GM12878 (cell line): ENCODE results near the gene ABCC11. TPM values are rescaled to one million over a fixed set of nuclear protein-coding genes. Genes with fewer than 3 reads are reported as not detected.

Experiments used
- ATAC-seq: fragments of 200-7000 bp; cut with Tn5 transposase; 3 replicates; pipeline ENCODE4 v1.9.1; 2020; ENCODE audit warnings: mild to moderate bottlenecking, moderate library complexity
- BruUV-seq: library from RNA; stranded (reverse); fragments of 400-500 nt; replicated peaks from 2 replicates; lab custom pipeline; 2021; lab: Mats Ljungman, UMichigan
- CTCF ChIA-PET: fragments of 300-600 bp; sonication (Branson Sonifier 250); formaldehyde crosslinking; extraction: SDS; loops from one replicate; lab custom pipeline; 2021; ENCODE audit warnings: inconsistent platforms; lab: Yijun Ruan, JAX
- POLR2A ChIA-PET: fragments of 350-600 bp; formaldehyde crosslinking; extraction: SDS; loops from one replicate; lab custom pipeline; 2021; ENCODE audit warnings: inconsistent platforms; lab: Charles Lee
- RAD21 ChIA-PET: fragments of 300-600 bp; sonication (Branson Sonifier 250); formaldehyde crosslinking; loops from one replicate; lab custom pipeline; 2023; ENCODE audit warnings: antibody characterized with exemption; ENCODE audit not compliant: unreplicated experiment; lab: Charles Lee
- SMC1A ChIA-PET: fragments of 300-600 bp; sonication (Branson Sonifier 250); formaldehyde crosslinking; loops from one replicate; lab custom pipeline; 2023; ENCODE audit not compliant: unreplicated experiment, uncharacterized antibody; lab: Charles Lee
- DNase-seq: peaks from one replicate; pipeline ENCODE4 v3.0.0-alpha.2; 2011; ENCODE audit warnings: low read depth, low spot score
- FAIRE-seq: peaks from 3 replicates; lab custom pipeline; 2011; peaks lifted over from hg19 to GRCh38; lab: Jason Lieb, UNC
- H2AFZ ChIP-seq: 2 replicates; pipeline ENCODE4 v1.6.0; 2011; ENCODE audit warnings: low read depth, low read length, control low read depth; ENCODE audit not compliant: control insufficient read depth
- H3K27ac ChIP-seq: 2 replicates; pipeline ENCODE4 v1.5.1; 2011; ENCODE audit warnings: control low read depth; ENCODE audit not compliant: control insufficient read depth, insufficient read depth
- H3K27me3 ChIP-seq, 2 experiments: replicated peaks in 1 of 2; 2 replicates each; pipeline versions ENCODE4 v1.6.0 to v1.6.1; 2011; ENCODE audit warnings: low read length in 1 of 2; ENCODE audit not compliant: control insufficient read depth in 2 of 2, insufficient read depth in 2 of 2
- H3K36me3 ChIP-seq, 2 experiments: 2 replicates each; pipeline ENCODE4 v1.5.1; 2011; ENCODE audit warnings: low read length in 1 of 2; ENCODE audit not compliant: control insufficient read depth in 2 of 2, insufficient read depth in 2 of 2
- H3K4me1 ChIP-seq: 2 replicates; pipeline ENCODE4 v1.6.1; 2011; ENCODE audit warnings: mild to moderate bottlenecking, low read length, moderate library complexity, mixed read lengths; ENCODE audit not compliant: control insufficient read depth, insufficient read depth
- H3K4me2 ChIP-seq: 2 replicates; pipeline ENCODE4 v1.6.0; 2011; ENCODE audit warnings: control low read depth; ENCODE audit not compliant: control insufficient read depth, insufficient read depth
- H3K4me3 ChIP-seq: fragments of 200-600 bp; sonication (generic); 2 replicates; pipeline ENCODE4 v1.5.1; 2016
- H3K79me2 ChIP-seq: 2 replicates; pipeline ENCODE4 v1.6.0; 2011; ENCODE audit warnings: low read length; ENCODE audit not compliant: control insufficient read depth, insufficient read depth
- H3K9ac ChIP-seq: 2 replicates; pipeline ENCODE4 v1.8.0; 2011; ENCODE audit warnings: low read length, control low read depth, mixed read lengths; ENCODE audit not compliant: control insufficient read depth, insufficient read depth
- H3K9me3 ChIP-seq: replicated peaks from 3 replicates; pipeline ENCODE4 v1.5.1; 2011; ENCODE audit warnings: mild to moderate bottlenecking, low read length; ENCODE audit not compliant: control insufficient read depth, insufficient read depth
- H4K20me1 ChIP-seq: 2 replicates; pipeline ENCODE4 v1.6.0; 2011; ENCODE audit not compliant: control insufficient read depth, insufficient read depth
- BCL11A ChIP-seq: IDR thresholded peaks from 2 replicates; pipeline ENCODE4 v1.6.1; 2011; ENCODE audit warnings: low read depth, low read length
- HDAC2 ChIP-seq: fragments of 200-600 bp; sonication (generic); IDR thresholded peaks from 2 replicates; pipeline ENCODE4 v1.6.1; 2017
- KAT2A ChIP-seq: conservative IDR thresholded peaks from 2 replicates; pipeline ENCODE4 v1.6.1; 2011; ENCODE audit warnings: low read depth, low read length; ENCODE audit not compliant: control insufficient read depth
- MEF2B ChIP-seq: fragments of 450-650 bp; IDR thresholded peaks from 2 replicates; pipeline ENCODE4 v1.6.1; 2018; ENCODE audit warnings: mild to moderate bottlenecking, moderate library complexity; ENCODE audit not compliant: partially characterized antibody, poor library complexity, severe bottlenecking
- MTA3 ChIP-seq: IDR thresholded peaks from 2 replicates; pipeline ENCODE4 v1.6.1; 2012; ENCODE audit warnings: low read length, inconsistent platforms, borderline replicate concordance
- RCOR1 ChIP-seq: conservative IDR thresholded peaks from 2 replicates; pipeline ENCODE4 v1.6.1; 2012; ENCODE audit warnings: low read depth, low read length, improper control_type of control experiment
- SMAD1 ChIP-seq: fragments of 450-650 bp; IDR thresholded peaks from 2 replicates; pipeline ENCODE4 v1.6.1; 2018; ENCODE audit warnings: mild to moderate bottlenecking, low read depth; ENCODE audit not compliant: partially characterized antibody
- SMAD5 ChIP-seq: IDR thresholded peaks from 2 replicates; pipeline ENCODE4 v1.6.1; 2016; ENCODE audit warnings: antibody characterized with exemption, low read depth
- SUZ12 ChIP-seq: fragments of 200-600 bp; sonication (generic); IDR thresholded peaks from one replicate; pipeline ENCODE4 v1.6.1; 2018; ENCODE audit warnings: antibody characterized with exemption, mild to moderate bottlenecking; ENCODE audit not compliant: unreplicated experiment
- TCF3 ChIP-seq: IDR thresholded peaks from 2 replicates; pipeline ENCODE4 v1.6.1; 2012; ENCODE audit warnings: low read depth, mild to moderate bottlenecking, low read length, borderline replicate concordance; ENCODE audit not compliant: insufficient read depth
- USF2 ChIP-seq: IDR thresholded peaks from 2 replicates; pipeline ENCODE4 v1.6.1; 2011; ENCODE audit warnings: low read depth, low read length, improper control_type of control experiment, borderline replicate concordance
- ZSCAN29 ChIP-seq: fragments of 450-650 bp; IDR thresholded peaks from 2 replicates; pipeline ENCODE4 v1.6.1; 2017; ENCODE audit warnings: mild to moderate bottlenecking, moderate library complexity
- WGBS: methylation state at CpG from one replicate; pipeline ENCODE4 v1.1.6; 2016; ENCODE audit warnings: low lambda C conversion rate; ENCODE audit not compliant: insufficient replicate concordance, insufficient coverage; ENCODE audit errors: missing lambda C conversion rate; 5-methylcytosine and 5-hydroxymethylcytosine counted together
- in situ Hi-C: fragments of 300-500 bp; cut with MboI; formaldehyde crosslinking; loops from 9 replicates; pipeline ENCODE4 v1.14.3; 2018; ENCODE audit warnings: mixed read lengths
- intact Hi-C: fragments of 100-400 bp; cut with micrococcal nuclease; formaldehyde crosslinking; loops from one replicate; pipeline ENCODE4 v1.14.2; 2022; ENCODE audit not compliant: unreplicated experiment
- polyA plus RNA-seq, 11 experiments: library from polyadenylated mRNA; depleted of rRNA in 4 of 11; unstranded in 6 of 11; stranded (reverse) in 5 of 11; fragments of >200 nt; fragmentation: Nextera tagmentation in 4 of 11; fragmentation: Illumina TruSeq in 1 of 11; extraction: Ambion mirVana in 4 of 11; extraction: Trizol in 1 of 11; gene quantifications; 1 replicate in 1 of 11; 2 replicates in 10 of 11; pipeline versions ENCODE4 v1.2.1 to v1.2.3, GENCODE V29; 2011 to 2016; ENCODE audit warnings: inconsistent platforms in 2 of 11, missing spikeins in 2 of 11, low read depth in 1 of 11
- total RNA-seq, 4 experiments: library from RNA; depleted of rRNA in 3 of 4; stranded (reverse); fragments of >200 nt in 3 of 4; fragmentation: Illumina TruSeq in 1 of 4; extraction: Trizol in 1 of 4; gene quantifications; 2 replicates each; pipeline versions ENCODE4 v1.2.1 to v1.2.3, GENCODE V29; 2013 to 2021

Gene ABCC11
- total and polyA plus RNA-seq, 10 of the 15 experiments (the other 5 are each of a cell fraction or from before 2014, with no cell fraction given) = 0.04 to 0.20 (median 0.10) TPM; not detected in 6

DNA sequence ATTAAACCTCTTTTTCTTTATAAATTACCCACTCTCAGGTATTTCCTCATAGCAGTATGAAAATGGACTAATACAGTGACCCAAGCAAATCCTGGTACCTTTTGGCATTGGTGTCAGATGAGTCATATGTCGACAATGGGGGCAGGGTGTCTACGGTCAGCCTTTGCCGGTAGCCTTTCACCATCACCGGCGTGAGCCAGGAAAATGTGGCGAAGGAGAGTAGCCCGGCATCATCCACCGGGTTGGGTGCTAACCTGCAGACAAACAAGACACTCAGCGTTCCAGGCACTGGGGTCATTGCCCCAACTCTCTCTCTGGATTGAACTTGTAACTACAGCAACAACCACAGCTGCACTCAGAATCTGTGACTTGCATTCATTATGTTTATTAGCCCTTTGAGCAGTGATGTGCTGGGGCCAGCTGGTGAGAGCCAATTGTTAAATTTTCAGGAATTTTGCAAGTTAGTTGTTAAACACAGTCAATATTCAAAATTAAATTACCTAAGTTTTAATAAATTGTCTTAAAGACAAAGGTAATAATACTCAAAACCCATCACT lies 103.4 kb downstream of the ABCC11 start:
- no peaks in the 10 kb centered on the region for H3K36me3 ChIP-seq
- ChIA-PET RAD21 (no interaction called here), CTCF (no interaction called here), SMC1A (interaction anchor here (0.6 kb wide), 1 partner anchor 416 kb away, joined by 4 read pairs; no protein-coding TSS in a partner anchor), POLR2A (no interaction called here)
- in situ Hi-C loops = no loop called here
- H3K9ac ChIP-seq = no peak overlapping the region
- no peak overlapping the region for H3K4me3 ChIP-seq
- no peak for DNase-seq
- H3K27ac ChIP-seq = no peak overlapping the region
- H3K79me2 ChIP-seq = no peaks in the 10 kb centered on the region
- no peaks in the 10 kb centered on the region for H4K20me1 ChIP-seq
- H3K4me1 ChIP-seq = no peaks in the 10 kb centered on the region
- FAIRE-seq = no peak
- no TSS peak for BruUV-seq
- no peaks in the 10 kb centered on the region for H3K27me3 ChIP-seq
- TF ChIP-seq KAT2A (no peak), HDAC2 (no peak), SUZ12 (no peak), SMAD1 (no peak), MEF2B (no peak), ZSCAN29 (no peak), RCOR1 (no peak), MTA3 (no peak), TCF3 (no peak), BCL11A (no peak), SMAD5 (no peak), USF2 (no peak)
- no peak for ATAC-seq
- no peak overlapping the region for H2AFZ ChIP-seq
- no peak overlapping the region for H3K4me2 ChIP-seq
- intact Hi-C loops = no loop called here
- 52% methylated on average over 9 of the region's 9 CpGs for WGBS
- H3K9me3 ChIP-seq = no peaks in the 10 kb centered on the region; the same call in 2 of the 3 replicates
